ENCODE measurements around the gene C1orf56. TPM values are rescaled to one million over a fixed set of nuclear protein-coding genes. Genes with fewer than 3 reads are reported as not detected.

Gene C1orf56
- total RNA-seq, 1 donor from 2014 or later, result 8.6 TPM

GRCh38 chr1:151043163-151043562 is 4.4 kb upstream of the C1orf56 start:
- H3K9me3 Mint-ChIP-seq, result no peaks in the 10 kb centered on the region
- H3K36me3 Mint-ChIP-seq, result peaks cover 10% of the 10 kb centered on the region
- no peaks in the 10 kb centered on the region for H3K27me3 Mint-ChIP-seq
- H3K4me1 Mint-ChIP-seq (ENCODE audit: unreplicated experiment), result peaks cover 5% of the 10 kb centered on the region
- DNase-seq (ENCODE audit: extremely low spot score, unreplicated experiment), result no peak
- H3K4me3 Mint-ChIP-seq, result no peak overlapping the region
- H3K27ac Mint-ChIP-seq, result no peak overlapping the region
- TF ChIP-seq, protein P1, sequence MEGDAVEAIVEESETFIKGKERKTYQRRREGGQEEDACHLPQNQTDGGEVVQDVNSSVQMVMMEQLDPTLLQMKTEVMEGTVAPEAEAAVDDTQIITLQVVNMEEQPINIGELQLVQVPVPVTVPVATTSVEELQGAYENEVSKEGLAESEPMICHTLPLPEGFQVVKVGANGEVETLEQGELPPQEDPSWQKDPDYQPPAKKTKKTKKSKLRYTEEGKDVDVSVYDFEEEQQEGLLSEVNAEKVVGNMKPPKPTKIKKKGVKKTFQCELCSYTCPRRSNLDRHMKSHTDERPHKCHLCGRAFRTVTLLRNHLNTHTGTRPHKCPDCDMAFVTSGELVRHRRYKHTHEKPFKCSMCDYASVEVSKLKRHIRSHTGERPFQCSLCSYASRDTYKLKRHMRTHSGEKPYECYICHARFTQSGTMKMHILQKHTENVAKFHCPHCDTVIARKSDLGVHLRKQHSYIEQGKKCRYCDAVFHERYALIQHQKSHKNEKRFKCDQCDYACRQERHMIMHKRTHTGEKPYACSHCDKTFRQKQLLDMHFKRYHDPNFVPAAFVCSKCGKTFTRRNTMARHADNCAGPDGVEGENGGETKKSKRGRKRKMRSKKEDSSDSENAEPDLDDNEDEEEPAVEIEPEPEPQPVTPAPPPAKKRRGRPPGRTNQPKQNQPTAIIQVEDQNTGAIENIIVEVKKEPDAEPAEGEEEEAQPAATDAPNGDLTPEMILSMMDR (conservative IDR thresholded peaks at IDR 0.05), result no peak

- Mint-ChIP-seq H3K36me3 (peaks cover 5% of the 10 kb centered on the region), H3K4me3 (peak overlapping the region; percentile 99)
Observed at GRCh38 chr1:151047925-151048644, 534 bp downstream of the C1orf56 start.

GRCh38 chr1:151048645-151049032 is 1.1 kb downstream of the C1orf56 start:
- no peaks in the 10 kb centered on the region for H3K9me3 Mint-ChIP-seq
- peaks cover 5% of the 10 kb centered on the region for H3K36me3 Mint-ChIP-seq
- no peak for DNase-seq (ENCODE audit: extremely low spot score, unreplicated experiment)
- peaks cover 5% of the 10 kb centered on the region for H3K4me1 Mint-ChIP-seq (ENCODE audit: unreplicated experiment)
- peak overlapping the region; percentile 99 for H3K4me3 Mint-ChIP-seq
- peak overlapping the region; percentile 95 for H3K27ac Mint-ChIP-seq
- TF ChIP-seq, protein P1 (conservative IDR thresholded peaks at IDR 0.05), result peak; percentile 10
- no peaks in the 10 kb centered on the region for H3K27me3 Mint-ChIP-seq

More at GRCh38 chr1:151047925-151048644, 534 bp downstream of the C1orf56 start:
- TF ChIP-seq, protein P1 (conservative IDR thresholded peaks at IDR 0.05), result peak; percentile 75
- H3K9me3 Mint-ChIP-seq, result no peaks in the 10 kb centered on the region
- no peaks in the 10 kb centered on the region for H3K27me3 Mint-ChIP-seq
- H3K4me1 Mint-ChIP-seq (ENCODE audit: unreplicated experiment), result peaks cover 5% of the 10 kb centered on the region
- DNase-seq (ENCODE audit: extremely low spot score, unreplicated experiment), result peak; percentile 77
- peak overlapping the region; percentile 95 for H3K27ac Mint-ChIP-seq

- Mint-ChIP-seq H3K36me3 (peaks cover 8% of the 10 kb centered on the region), H3K9me3 (no peaks in the 10 kb centered on the region), H3K27me3 (no peaks in the 10 kb centered on the region), H3K27ac (peak overlapping the region; percentile 31), H3K4me3 (peak overlapping the region; percentile 64), H3K4me1 (ENCODE audit: unreplicated experiment) (peaks cover 5% of the 10 kb centered on the region)
- TF ChIP-seq, protein P1 (conservative IDR thresholded peaks at IDR 0.05), result no peak
- no peak for DNase-seq (ENCODE audit: extremely low spot score, unreplicated experiment)
Observed at GRCh38 chr1:151049458-151049857, 1.9 kb downstream of the C1orf56 start.

GRCh38 chr1:151050051-151050688 is 2.6 kb downstream of the C1orf56 start:
- peaks cover 13% of the 10 kb centered on the region for H3K36me3 Mint-ChIP-seq
- TF ChIP-seq, protein P1 (conservative IDR thresholded peaks at IDR 0.05), result no peak
- peak overlapping the region; percentile 64 for H3K4me3 Mint-ChIP-seq
- peaks cover 9% of the 10 kb centered on the region for H3K4me1 Mint-ChIP-seq (ENCODE audit: unreplicated experiment)
- no peaks in the 10 kb centered on the region for H3K9me3 Mint-ChIP-seq
- H3K27me3 Mint-ChIP-seq, result no peaks in the 10 kb centered on the region
- H3K27ac Mint-ChIP-seq, result peak overlapping the region; percentile 71
- no peak for DNase-seq (ENCODE audit: extremely low spot score, unreplicated experiment)

Data from type B pancreatic cell (in vitro differentiated cells).